ENCODE results near the gene FLNB. TPM values are rescaled to one million over a fixed set of nuclear protein-coding genes. Genes with fewer than 3 reads are reported as not detected.

The FLNB gene
- total RNA-seq, 2 donors from 2014 or later = 212 to 221 TPM

- H3K9me3 Mint-ChIP-seq = no peaks in the 10 kb centered on the region
- H3K27me3 Mint-ChIP-seq (ENCODE audit: insufficient read depth) = no peaks in the 10 kb centered on the region
- H3K4me3 Mint-ChIP-seq = no peak overlapping the region
- no peaks in the 10 kb centered on the region for H3K4me1 Mint-ChIP-seq
- TF ChIP-seq CTCF (conservative IDR thresholded peaks at IDR 0.05) = no peak
- 97% methylated on average over 30 to 41 of the region's 41 CpGs for WGBS, 2 experiments (ENCODE audit: insufficient coverage in 1 of 2, insufficient read length in 1 of 2)
- Histone ChIP-seq H3K9ac (ENCODE audit: extremely low read depth, low read length, poor library complexity, severe bottlenecking) (no peak overlapping the region), H3K27ac (ENCODE audit: low read depth, low read length) (no peak overlapping the region), H3K4me1 (ENCODE audit: control insufficient read depth, insufficient read depth, low read length) (peaks cover 3% of the 10 kb centered on the region), H3K9me3 (ENCODE audit: control insufficient read depth, low read length) (peaks cover 17% of the 10 kb centered on the region), H3K27me3 (ENCODE audit: control insufficient read depth, insufficient read depth, low read length, poor library complexity, severe bottlenecking) (no peaks in the 10 kb centered on the region), H3K4me3 (ENCODE audit: low read length) (no peak overlapping the region), H3K36me3 (ENCODE audit: control insufficient read depth, insufficient read depth, low read length) (peaks cover 96% of the 10 kb centered on the region)
- H3K27ac Mint-ChIP-seq = peak overlapping the region; percentile 55
- no peak for DNase-seq
- peaks cover 92% of the 10 kb centered on the region for H3K36me3 Mint-ChIP-seq (ENCODE audit: low read depth)
Observed at GRCh38 chr3:58122936-58123700, 114.9 kb downstream of the FLNB start.

- H3K4me3 ChIP-seq (ENCODE audit: low read length) = no peak overlapping the region
- no peak overlapping the region for H3K27ac ChIP-seq (ENCODE audit: low read depth, low read length)
- Mint-ChIP-seq H3K4me3 (no peak overlapping the region), H3K36me3 (ENCODE audit: low read depth) (peaks cover 92% of the 10 kb centered on the region), H3K4me1 (no peaks in the 10 kb centered on the region), H3K9me3 (no peaks in the 10 kb centered on the region), H3K27me3 (ENCODE audit: insufficient read depth) (no peaks in the 10 kb centered on the region), H3K27ac (no peak overlapping the region)
- H3K9ac ChIP-seq (ENCODE audit: extremely low read depth, low read length, poor library complexity, severe bottlenecking) = no peak overlapping the region
- H3K27me3 ChIP-seq (ENCODE audit: control insufficient read depth, insufficient read depth, low read length, poor library complexity, severe bottlenecking) = no peaks in the 10 kb centered on the region
- 94 to 95% methylated on average over 7 to 8 of the region's 8 CpGs for WGBS, 2 experiments (ENCODE audit: insufficient coverage in 1 of 2, insufficient read length in 1 of 2)
- peak; percentile 44 for TF ChIP-seq CTCF (conservative IDR thresholded peaks at IDR 0.05)
- DNase-seq = no peak
- peaks cover 3% of the 10 kb centered on the region for H3K4me1 ChIP-seq (ENCODE audit: control insufficient read depth, insufficient read depth, low read length)
- H3K36me3 ChIP-seq (ENCODE audit: control insufficient read depth, insufficient read depth, low read length) = peaks cover 96% of the 10 kb centered on the region
- H3K9me3 ChIP-seq (ENCODE audit: control insufficient read depth, low read length) = peaks cover 17% of the 10 kb centered on the region
Observed at GRCh38 chr3:58124387-58124786, 116.2 kb downstream of the FLNB start.

- H3K36me3 ChIP-seq (ENCODE audit: control insufficient read depth, insufficient read depth, low read length) = peaks cover 98% of the 10 kb centered on the region
Observed at GRCh38 chr3:58129041-58129770, 121.0 kb downstream of the FLNB start.

More at GRCh38 chr3:58129041-58129770, 121.0 kb downstream of the FLNB start:
- no peak overlapping the region for H3K4me3 Mint-ChIP-seq
- no peak for TF ChIP-seq CTCF (conservative IDR thresholded peaks at IDR 0.05)
- Histone ChIP-seq H3K27me3 (ENCODE audit: control insufficient read depth, insufficient read depth, low read length, poor library complexity, severe bottlenecking) (no peaks in the 10 kb centered on the region), H3K4me1 (ENCODE audit: control insufficient read depth, insufficient read depth, low read length) (peaks cover 3% of the 10 kb centered on the region), H3K9me3 (ENCODE audit: control insufficient read depth, low read length) (peaks cover 17% of the 10 kb centered on the region), H3K4me3 (ENCODE audit: low read length) (no peak overlapping the region), H3K9ac (ENCODE audit: extremely low read depth, low read length, poor library complexity, severe bottlenecking) (no peak overlapping the region), H3K27ac (ENCODE audit: low read depth, low read length) (no peak overlapping the region)
- H3K36me3 Mint-ChIP-seq (ENCODE audit: low read depth) = peaks cover 82% of the 10 kb centered on the region
- H3K27me3 Mint-ChIP-seq (ENCODE audit: insufficient read depth) = no peaks in the 10 kb centered on the region
- no peaks in the 10 kb centered on the region for H3K9me3 Mint-ChIP-seq
- H3K4me1 Mint-ChIP-seq = no peaks in the 10 kb centered on the region
- no peak for DNase-seq
- peak overlapping the region; percentile 36 for H3K27ac Mint-ChIP-seq
- WGBS, 2 experiments (ENCODE audit: insufficient coverage in 1 of 2, insufficient read length in 1 of 2) = 90 to 95% methylated on average over 5 to 10 of the region's 10 CpGs
